GM18520 (cell line): ENCODE measurements around the gene SLC11A1.

Source experiments
- ATAC-seq: cut with Tn5 transposase; IDR thresholded peaks from one replicate; pipeline ENCODE4 v1.9.1; 2021; ENCODE audit not compliant: unreplicated experiment

SLC11A1 gene

GRCh38 chr2:218381916-218382366 lies at the start of gene SLC11A1:
SLC11A1 (plus strand) TSS chr2:218382273; CDS start chr2:218382369, 96 bp downstream.
- ATAC-seq: no peak

- no peak for ATAC-seq
Measured at GRCh38 chr2:218332288-218332687, 49.8 kb upstream of the SLC11A1 start.

GRCh38 chr2:218332920-218333645 lies 49.0 kb upstream of the SLC11A1 start:
- ATAC-seq: no peak

- no peak for ATAC-seq
Measured at GRCh38 chr2:218334531-218334930, 47.5 kb upstream of the SLC11A1 start.

- no peak for ATAC-seq
Measured at GRCh38 chr2:218340656-218341055, 41.4 kb upstream of the SLC11A1 start.

- no peak for ATAC-seq
Measured at GRCh38 chr2:218341381-218341780, 40.7 kb upstream of the SLC11A1 start.

GRCh38 chr2:218342837-218343236 lies 39.2 kb upstream of the SLC11A1 start:
- ATAC-seq: no peak

GRCh38 chr2:218343591-218343990 lies 38.5 kb upstream of the SLC11A1 start:
- no peak for ATAC-seq

- ATAC-seq: no peak
Measured at GRCh38 chr2:218344090-218344754, 37.9 kb upstream of the SLC11A1 start.

GRCh38 chr2:218344755-218345417 lies 37.2 kb upstream of the SLC11A1 start:
- ATAC-seq: no peak

GRCh38 chr2:218345491-218346236 lies 36.4 kb upstream of the SLC11A1 start:
- ATAC-seq: no peak

- no peak for ATAC-seq
Measured at GRCh38 chr2:218347172-218347571, 34.9 kb upstream of the SLC11A1 start.

- no peak for ATAC-seq
Measured at GRCh38 chr2:218354045-218354444, 28.0 kb upstream of the SLC11A1 start.

GRCh38 chr2:218354850-218355443 lies 27.1 kb upstream of the SLC11A1 start:
- no peak for ATAC-seq

- no peak for ATAC-seq
Measured at GRCh38 chr2:218357236-218358177, 24.6 kb upstream of the SLC11A1 start.

GRCh38 chr2:218360453-218360852 lies 21.6 kb upstream of the SLC11A1 start:
- ATAC-seq: no peak

- no peak for ATAC-seq
Measured at GRCh38 chr2:218362606-218363005, 19.5 kb upstream of the SLC11A1 start.

GRCh38 chr2:218363736-218364135 lies 18.3 kb upstream of the SLC11A1 start:
- no peak for ATAC-seq

GRCh38 chr2:218364196-218364595 lies 17.9 kb upstream of the SLC11A1 start:
- ATAC-seq: no peak
